OCI-LY3 (cell line): ENCODE results near the gene DOCK11.

Source experiments
- H2AFZ ChIP-seq: fragments of 200-600, 300-600 bp; shearing (Covaris generic); 2 replicates; pipeline ENCODE4 v1.6.0; 2014; ENCODE audit warnings: antibody characterized with exemption, low read depth, low read length
- H3K27ac ChIP-seq: fragments of 200-600, 300-600 bp; sonication (generic); 2 replicates; pipeline ENCODE4 v1.5.1; 2014; ENCODE audit warnings: mild to moderate bottlenecking, low read length, moderate library complexity, mixed read lengths
- H3K27me3 ChIP-seq: fragments of 200-600, 300-600 bp; sonication (generic); 2 replicates; pipeline ENCODE4 v1.6.1; 2014; ENCODE audit warnings: low read depth, low read length, mixed read lengths
- H3K36me3 ChIP-seq: fragments of 200-600, 300-600 bp; sonication (generic); replicated peaks from 2 replicates; pipeline ENCODE3; 2014; ENCODE audit warnings: low read depth, low read length, mixed read lengths
- H3K4me1 ChIP-seq: fragments of 300-600, 200-600 bp; sonication (generic); 2 replicates; pipeline ENCODE4 v1.6.1; 2014; ENCODE audit warnings: low read length, mixed read lengths
- H3K4me2 ChIP-seq: fragments of 200-600, 300-600 bp; sonication (generic); 2 replicates; pipeline ENCODE4 v1.6.1; 2014; ENCODE audit warnings: low read length, mixed read lengths
- H3K4me3 ChIP-seq: fragments of 300-600, 200-600 bp; sonication (generic); 2 replicates; pipeline ENCODE4 v1.5.1; 2014; ENCODE audit warnings: antibody characterized with exemption, mild to moderate bottlenecking, low read length, moderate library complexity
- H3K79me2 ChIP-seq: fragments of 300-600, 200-600 bp; shearing (Covaris generic); 2 replicates; pipeline ENCODE4 v1.6.1; 2014; ENCODE audit warnings: mild to moderate bottlenecking, low read length, mixed read lengths
- H3K9ac ChIP-seq: fragments of 300-600, 200-600 bp; shearing (Covaris generic); 2 replicates; pipeline ENCODE4 v1.6.0; 2014; ENCODE audit warnings: mild to moderate bottlenecking, low read length, moderate library complexity
- H3K9me3 ChIP-seq: fragments of 200-600, 300-600 bp; shearing (Covaris generic); 2 replicates; pipeline ENCODE4 v1.6.1; 2014; ENCODE audit warnings: low read length, mixed read lengths; ENCODE audit not compliant: insufficient read depth
- H4K20me1 ChIP-seq: fragments of 200-600, 300-600 bp; sonication (generic); 2 replicates; pipeline ENCODE4 v1.6.1; 2016; ENCODE audit warnings: low read length, mixed read lengths; ENCODE audit not compliant: insufficient read depth
- EZH2phosphoT487 ChIP-seq: fragments of 200-600 bp; shearing (Covaris generic); IDR thresholded peaks from 2 replicates; pipeline ENCODE4 v1.6.1; 2018; ENCODE audit warnings: antibody characterized with exemption, mixed run types, low read depth
- TF ChIP-seq, protein P1 (sequence below): fragments of 200-600, 300-600 bp; sonication (generic); IDR thresholded peaks from 2 replicates; pipeline ENCODE4 v1.5.1; 2014; ENCODE audit warnings: antibody characterized with exemption, low read length, low read depth

Gene DOCK11

GRCh38 chrX:118495061-118495921 is at the start of gene DOCK11:
Gene DOCK11 (plus strand): TSS chrX:118495815. CDS start chrX:118495972, 157 bp downstream.
- H3K9ac ChIP-seq = peak within 1 kb of the TSS; percentile 96
- H3K36me3 ChIP-seq = no peaks in the 10 kb centered on the region
- peak within 1 kb of the TSS; percentile 90 for H2AFZ ChIP-seq
- peak within 1 kb of the TSS; percentile 99 for H3K4me3 ChIP-seq
- peak within 1 kb of the TSS; percentile 54 for H3K27ac ChIP-seq
- no peak for TF ChIP-seq EZH2phosphoT487
- no peaks in the 10 kb centered on the region for H3K9me3 ChIP-seq
- H3K27me3 ChIP-seq = no peaks in the 10 kb centered on the region
- no peaks in the 10 kb centered on the region for H4K20me1 ChIP-seq
- peak within 1 kb of the TSS; percentile 97 for H3K4me2 ChIP-seq
- H3K79me2 ChIP-seq = peaks cover 18% of the 10 kb centered on the region
- H3K4me1 ChIP-seq = peaks cover 14% of the 10 kb centered on the region

- Histone ChIP-seq H3K36me3 (peaks cover 2% of the 10 kb centered on the region), H2AFZ (no peak overlapping the region), H3K4me1 (no peaks in the 10 kb centered on the region), H3K9me3 (no peaks in the 10 kb centered on the region), H4K20me1 (no peaks in the 10 kb centered on the region), H3K27me3 (no peaks in the 10 kb centered on the region), H3K9ac (no peak overlapping the region), H3K4me2 (no peak overlapping the region), H3K4me3 (no peak overlapping the region), H3K27ac (no peak overlapping the region), H3K79me2 (no peaks in the 10 kb centered on the region)
- no peak for TF ChIP-seq EZH2phosphoT487
- TF ChIP-seq, protein P1, sequence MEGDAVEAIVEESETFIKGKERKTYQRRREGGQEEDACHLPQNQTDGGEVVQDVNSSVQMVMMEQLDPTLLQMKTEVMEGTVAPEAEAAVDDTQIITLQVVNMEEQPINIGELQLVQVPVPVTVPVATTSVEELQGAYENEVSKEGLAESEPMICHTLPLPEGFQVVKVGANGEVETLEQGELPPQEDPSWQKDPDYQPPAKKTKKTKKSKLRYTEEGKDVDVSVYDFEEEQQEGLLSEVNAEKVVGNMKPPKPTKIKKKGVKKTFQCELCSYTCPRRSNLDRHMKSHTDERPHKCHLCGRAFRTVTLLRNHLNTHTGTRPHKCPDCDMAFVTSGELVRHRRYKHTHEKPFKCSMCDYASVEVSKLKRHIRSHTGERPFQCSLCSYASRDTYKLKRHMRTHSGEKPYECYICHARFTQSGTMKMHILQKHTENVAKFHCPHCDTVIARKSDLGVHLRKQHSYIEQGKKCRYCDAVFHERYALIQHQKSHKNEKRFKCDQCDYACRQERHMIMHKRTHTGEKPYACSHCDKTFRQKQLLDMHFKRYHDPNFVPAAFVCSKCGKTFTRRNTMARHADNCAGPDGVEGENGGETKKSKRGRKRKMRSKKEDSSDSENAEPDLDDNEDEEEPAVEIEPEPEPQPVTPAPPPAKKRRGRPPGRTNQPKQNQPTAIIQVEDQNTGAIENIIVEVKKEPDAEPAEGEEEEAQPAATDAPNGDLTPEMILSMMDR = no peak
Measured at GRCh38 chrX:118448273-118448783, 47.3 kb upstream of the DOCK11 start.

GRCh38 chrX:118455013-118455412 is 40.6 kb upstream of the DOCK11 start:
- Histone ChIP-seq H4K20me1 (no peaks in the 10 kb centered on the region), H3K4me1 (no peaks in the 10 kb centered on the region), H2AFZ (no peak overlapping the region), H3K27ac (no peak overlapping the region), H3K4me3 (no peak overlapping the region), H3K36me3 (no peaks in the 10 kb centered on the region), H3K79me2 (no peaks in the 10 kb centered on the region), H3K4me2 (no peak overlapping the region), H3K27me3 (no peaks in the 10 kb centered on the region), H3K9ac (no peak overlapping the region), H3K9me3 (no peaks in the 10 kb centered on the region)
- no peak for TF ChIP-seq EZH2phosphoT487
- TF ChIP-seq, protein P1 = no peak

DNA sequence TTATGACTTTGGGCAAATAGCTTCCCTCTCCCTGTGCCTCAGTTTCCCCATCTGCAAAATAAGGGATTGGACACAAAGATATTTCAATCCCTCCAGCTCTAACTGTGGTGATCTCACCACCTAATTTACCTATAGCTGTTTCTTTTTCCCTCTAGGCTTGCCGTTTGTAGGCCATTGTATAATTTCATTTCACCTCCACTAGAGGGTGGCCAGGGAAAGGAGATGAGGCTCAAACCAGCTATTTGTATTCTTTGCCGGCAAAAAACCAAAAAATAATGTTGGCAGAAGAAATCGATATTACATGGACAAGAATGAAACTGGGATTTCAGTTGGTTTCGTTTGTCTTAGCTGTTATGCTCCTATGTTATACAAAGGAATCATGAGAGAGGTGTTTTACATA is 36.1 kb upstream of the DOCK11 start:
- Histone ChIP-seq H3K9me3 (no peaks in the 10 kb centered on the region), H3K79me2 (no peaks in the 10 kb centered on the region), H3K4me1 (no peaks in the 10 kb centered on the region), H3K27me3 (no peaks in the 10 kb centered on the region), H2AFZ (no peak overlapping the region), H4K20me1 (no peaks in the 10 kb centered on the region), H3K36me3 (no peaks in the 10 kb centered on the region), H3K4me3 (no peak overlapping the region), H3K27ac (no peak overlapping the region), H3K4me2 (no peak overlapping the region), H3K9ac (no peak overlapping the region)
- TF ChIP-seq, protein P1 = peak; percentile 68
- no peak for TF ChIP-seq EZH2phosphoT487
